HG03039 (cell line): Measurements from ENCODE around the gene FBXL15.

ENCODE experiments used
- ATAC-seq: cut with Tn5 transposase; IDR thresholded peaks from one replicate; pipeline ENCODE4 v1.9.1; 2021; ENCODE audit warnings: mild to moderate bottlenecking, moderate library complexity; ENCODE audit not compliant: unreplicated experiment

The FBXL15 gene

DNA sequence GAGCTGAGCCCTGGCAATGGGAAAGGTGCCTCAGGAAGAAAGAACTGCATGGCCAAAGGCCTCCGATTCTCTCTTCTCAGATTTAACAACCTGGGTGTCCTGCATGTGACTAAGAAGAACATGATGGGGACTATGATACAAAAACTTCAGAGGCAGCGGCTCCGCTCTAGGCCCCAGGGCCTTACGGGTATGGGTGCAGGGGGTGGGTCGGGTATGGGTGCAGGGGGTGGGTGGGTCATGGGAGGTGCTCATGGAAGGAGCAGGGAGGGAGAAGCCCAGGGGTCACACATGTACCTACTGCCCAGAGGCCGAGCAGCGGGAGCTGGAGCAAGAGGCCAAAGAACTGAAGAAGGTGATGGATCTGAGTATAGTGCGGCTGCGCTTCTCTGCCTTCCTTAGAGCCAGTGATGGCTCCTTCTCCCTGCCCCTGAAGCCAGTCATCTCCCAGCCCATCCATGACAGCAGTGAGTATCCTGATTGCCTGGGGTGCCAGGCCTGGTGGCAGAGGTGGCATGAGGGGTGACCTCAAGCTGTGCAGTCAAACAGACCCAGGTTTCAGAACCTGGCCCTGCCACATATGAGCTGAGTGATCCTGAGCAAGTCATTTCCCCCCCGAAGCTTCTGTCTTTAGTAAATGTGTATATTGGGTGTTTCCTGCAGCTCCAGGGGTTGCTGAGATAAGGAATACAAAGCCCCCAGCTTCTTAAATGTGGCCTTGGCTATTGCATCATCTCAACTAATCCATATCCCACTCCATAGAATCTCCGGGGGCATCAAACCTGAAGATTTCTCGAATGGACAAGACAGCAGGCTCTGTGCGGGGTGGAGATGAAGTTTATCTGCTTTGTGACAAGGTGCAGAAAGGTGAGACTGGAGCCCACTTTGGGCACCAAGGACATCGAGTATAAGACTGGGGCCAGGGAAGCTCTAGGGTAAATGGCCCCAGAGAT lies 23.1 kb upstream of the FBXL15 start:
- ATAC-seq = no peak

DNA sequence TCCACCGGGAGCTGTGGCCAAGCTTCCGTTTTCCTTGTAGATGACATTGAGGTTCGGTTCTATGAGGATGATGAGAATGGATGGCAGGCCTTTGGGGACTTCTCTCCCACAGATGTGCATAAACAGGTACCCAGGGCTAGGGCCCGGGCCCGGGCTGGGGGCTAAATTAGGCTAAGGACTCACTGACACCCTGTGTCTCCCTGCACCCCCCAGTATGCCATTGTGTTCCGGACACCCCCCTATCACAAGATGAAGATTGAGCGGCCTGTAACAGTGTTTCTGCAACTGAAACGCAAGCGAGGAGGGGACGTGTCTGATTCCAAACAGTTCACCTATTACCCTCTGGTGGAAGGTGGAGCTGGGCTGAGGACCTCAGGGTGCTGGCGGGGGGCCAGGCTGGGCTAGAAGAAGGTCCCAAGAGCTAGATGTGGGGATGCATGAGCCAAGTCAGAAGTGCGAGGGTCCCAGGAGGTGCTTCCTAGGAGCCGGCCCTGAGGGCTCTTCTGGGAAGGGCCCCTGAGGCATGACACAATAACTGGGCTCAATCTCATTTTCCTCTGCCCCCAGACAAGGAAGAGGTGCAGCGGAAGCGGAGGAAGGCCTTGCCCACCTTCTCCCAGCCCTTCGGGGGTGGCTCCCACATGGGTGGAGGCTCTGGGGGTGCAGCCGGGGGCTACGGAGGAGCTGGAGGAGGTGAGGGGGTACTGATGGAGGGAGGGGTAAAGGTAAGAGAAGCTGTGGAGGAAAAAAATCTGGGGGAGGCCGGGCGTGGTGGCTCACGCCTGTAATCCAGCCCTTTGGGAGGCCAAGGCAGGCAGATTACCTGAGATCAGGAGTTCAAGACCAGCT lies 22.2 kb upstream of the FBXL15 start:
- no peak for ATAC-seq

DNA sequence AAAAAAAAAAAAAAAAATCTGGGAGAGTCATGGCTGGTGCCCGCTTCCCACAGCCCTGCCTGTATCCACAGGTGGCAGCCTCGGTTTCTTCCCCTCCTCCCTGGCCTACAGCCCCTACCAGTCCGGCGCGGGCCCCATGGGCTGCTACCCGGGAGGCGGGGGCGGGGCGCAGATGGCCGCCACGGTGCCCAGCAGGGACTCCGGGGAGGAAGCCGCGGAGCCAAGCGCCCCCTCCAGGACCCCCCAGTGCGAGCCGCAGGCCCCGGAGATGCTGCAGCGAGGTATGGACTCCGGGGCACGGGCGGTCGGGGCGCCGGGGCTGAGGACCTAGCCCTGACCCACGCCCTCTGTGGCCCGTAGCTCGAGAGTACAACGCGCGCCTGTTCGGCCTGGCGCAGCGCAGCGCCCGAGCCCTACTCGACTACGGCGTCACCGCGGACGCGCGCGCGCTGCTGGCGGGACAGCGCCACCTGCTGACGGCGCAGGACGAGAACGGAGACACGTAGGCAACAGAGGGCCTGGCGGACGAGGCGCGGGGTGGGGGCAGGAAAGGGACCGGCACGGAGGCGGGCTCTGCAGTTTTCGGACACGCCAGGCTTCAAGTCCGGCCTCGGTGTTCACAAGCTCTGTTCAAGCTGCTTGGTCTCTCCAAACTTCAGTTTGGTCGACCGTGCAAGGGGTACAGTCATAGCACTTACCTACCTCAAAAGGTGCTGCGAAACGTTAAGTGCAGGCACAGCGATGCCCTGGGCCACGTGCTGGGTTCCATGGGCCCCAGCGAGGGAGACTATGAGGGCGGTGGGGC lies 21.2 kb upstream of the FBXL15 start:
- peak; percentile 32 for ATAC-seq

DNA sequence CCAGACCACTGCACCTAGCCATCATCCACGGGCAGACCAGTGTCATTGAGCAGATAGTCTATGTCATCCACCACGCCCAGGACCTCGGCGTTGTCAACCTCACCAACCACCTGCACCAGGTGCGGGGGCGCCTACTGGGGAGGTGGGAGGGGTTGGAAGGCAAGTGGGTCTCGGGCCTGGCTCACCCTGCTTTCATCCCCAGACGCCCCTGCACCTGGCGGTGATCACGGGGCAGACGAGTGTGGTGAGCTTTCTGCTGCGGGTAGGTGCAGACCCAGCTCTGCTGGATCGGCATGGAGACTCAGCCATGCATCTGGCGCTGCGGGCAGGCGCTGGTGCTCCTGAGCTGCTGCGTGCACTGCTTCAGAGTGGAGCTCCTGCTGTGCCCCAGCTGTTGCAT lies 20.6 kb upstream of the FBXL15 start:
- ATAC-seq = no peak

DNA sequence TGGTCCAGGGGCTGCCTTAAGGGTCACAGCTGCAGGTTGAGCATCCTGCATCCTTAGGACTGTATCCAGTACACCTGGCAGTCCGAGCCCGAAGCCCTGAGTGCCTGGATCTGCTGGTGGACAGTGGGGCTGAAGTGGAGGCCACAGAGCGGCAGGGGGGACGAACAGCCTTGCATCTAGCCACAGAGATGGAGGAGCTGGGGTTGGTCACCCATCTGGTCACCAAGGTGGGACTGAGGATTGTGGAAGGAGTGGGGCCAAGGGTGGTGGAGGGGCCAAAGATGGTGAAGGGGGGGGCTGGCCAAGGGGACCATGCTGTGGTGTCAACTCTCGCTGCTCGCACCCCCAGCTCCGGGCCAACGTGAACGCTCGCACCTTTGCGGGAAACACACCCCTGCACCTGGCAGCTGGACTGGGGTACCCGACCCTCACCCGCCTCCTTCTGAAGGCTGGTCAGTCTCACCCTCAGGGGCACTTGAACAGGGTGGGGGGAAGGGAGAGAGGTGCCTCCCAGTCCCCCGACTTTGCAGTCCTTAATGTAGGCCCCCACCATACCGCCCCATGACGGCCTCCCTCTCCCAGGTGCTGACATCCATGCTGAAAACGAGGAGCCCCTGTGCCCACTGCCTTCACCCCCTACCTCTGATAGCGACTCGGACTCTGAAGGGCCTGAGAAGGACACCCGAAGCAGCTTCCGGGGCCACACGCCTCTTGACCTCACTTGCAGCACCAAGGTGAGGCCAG lies 19.9 kb upstream of the FBXL15 start:
- ATAC-seq = no peak

DNA sequence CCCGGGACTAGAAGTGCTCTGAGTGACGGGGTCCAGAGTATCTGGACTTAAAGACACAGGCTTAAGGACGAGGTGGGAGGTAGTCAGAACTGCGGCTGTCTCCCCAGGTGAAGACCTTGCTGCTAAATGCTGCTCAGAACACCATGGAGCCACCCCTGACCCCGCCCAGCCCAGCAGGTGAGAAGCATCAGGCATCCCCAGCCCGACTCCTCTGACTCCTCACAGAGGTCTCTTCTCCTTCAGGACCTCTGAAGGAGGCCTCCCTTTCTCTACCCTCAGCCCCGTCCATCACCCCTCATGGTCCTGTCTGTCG lies 19.3 kb upstream of the FBXL15 start:
- ATAC-seq = no peak

DNA sequence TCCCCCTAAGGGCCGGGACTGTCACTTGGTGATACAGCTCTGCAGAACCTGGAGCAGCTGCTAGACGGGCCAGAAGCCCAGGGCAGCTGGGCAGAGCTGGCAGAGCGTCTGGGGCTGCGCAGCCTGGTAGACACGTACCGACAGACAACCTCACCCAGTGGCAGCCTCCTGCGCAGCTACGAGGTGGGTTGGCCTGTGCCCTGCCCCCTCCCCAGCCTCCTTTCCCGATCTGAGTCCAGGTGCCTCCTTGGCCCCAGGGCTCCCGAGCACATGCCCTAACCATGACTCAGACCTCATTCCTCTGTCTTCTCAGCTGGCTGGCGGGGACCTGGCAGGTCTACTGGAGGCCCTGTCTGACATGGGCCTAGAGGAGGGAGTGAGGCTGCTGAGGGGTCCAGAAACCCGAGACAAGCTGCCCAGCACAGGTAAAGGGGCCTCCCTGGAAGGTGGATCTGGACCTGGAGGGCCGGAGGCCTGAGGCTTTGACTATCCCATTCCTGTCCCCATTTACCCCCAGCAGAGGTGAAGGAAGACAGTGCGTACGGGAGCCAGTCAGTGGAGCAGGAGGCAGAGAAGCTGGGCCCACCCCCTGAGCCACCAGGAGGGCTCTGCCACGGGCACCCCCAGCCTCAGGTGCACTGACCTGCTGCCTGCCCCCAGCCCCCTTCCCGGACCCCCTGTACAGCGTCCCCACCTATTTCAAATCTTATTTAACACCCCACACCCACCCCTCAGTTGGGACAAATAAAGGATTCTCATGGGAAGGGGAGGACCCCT lies 18.7 kb upstream of the FBXL15 start:
- no peak for ATAC-seq

DNA sequence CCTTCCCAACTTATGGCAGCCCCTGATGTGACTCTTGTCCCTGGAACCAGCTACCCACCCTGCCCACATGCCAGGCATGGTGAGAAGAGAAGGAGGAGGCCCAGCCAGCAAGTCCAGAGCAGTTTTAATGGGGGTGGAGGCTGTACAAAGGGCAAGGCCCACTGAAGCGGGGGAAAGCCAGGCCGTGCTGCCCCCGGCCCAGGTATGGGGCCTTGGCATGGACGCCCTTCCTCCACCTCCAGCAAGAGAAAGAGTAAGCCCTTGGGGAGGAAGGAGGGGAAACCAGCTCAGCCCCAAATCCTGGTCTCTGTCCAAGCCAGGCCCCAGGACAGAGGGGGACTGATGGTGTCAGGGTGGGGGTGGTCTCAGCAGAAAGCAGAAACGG lies 18.1 kb upstream of the FBXL15 start:
- ATAC-seq = no peak

DNA sequence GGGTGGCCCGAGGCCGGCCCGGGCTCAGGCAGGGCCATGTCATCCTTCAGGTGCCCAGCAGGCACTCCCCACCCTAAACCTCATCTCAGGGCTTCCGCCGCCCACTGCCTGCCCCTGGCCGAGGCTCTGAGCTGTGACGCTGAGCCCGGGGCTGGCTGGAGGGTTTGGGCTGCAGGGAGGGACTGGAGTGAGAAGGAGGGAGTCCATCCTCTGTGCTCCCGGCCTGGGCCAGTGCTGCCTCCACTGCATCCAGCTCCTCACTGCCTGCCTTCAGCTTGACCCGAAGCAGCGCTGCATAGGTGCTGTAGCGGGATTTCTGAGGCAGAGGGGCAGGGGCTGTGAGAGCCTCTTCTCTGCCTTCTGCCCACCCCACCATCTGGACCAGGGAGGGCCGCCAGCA lies 17.5 kb upstream of the FBXL15 start:
- no peak for ATAC-seq

DNA sequence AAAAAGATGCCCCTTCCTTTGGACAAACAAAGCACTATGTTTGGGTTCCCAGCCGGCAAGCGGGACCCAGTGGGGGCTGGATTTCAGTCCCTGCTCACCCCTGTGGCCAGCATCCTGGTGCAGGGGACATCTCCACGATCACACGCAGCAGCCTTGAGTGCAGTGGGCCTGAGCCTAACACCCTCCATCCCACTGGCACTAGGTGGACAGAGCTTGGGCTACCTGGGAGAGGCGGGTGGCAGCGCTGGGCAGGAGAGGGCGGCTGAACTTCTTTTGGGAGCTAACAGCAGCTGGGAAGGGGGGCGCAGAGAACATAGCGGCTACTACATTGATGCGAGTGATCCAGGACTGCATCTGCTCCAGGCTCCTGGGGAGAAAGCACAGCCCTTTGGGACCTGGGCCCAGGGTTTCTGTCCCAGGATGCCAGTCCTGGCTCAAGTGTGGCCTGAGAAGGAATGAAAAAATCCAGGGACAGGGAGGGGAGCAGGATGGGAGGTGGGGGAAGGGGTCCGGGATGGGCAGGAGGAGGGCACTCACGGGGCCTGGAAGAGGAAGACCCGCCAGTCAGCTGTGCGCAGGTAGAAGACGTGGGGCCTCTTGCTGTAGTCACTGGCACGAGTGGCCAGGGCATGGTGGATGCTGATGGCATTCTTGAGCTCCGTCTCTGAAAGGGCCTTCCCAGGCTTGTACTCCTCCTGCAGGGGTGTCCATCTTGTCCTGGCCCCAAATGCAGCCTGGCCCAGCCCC lies 16.1 kb upstream of the FBXL15 start:
- no peak for ATAC-seq

DNA sequence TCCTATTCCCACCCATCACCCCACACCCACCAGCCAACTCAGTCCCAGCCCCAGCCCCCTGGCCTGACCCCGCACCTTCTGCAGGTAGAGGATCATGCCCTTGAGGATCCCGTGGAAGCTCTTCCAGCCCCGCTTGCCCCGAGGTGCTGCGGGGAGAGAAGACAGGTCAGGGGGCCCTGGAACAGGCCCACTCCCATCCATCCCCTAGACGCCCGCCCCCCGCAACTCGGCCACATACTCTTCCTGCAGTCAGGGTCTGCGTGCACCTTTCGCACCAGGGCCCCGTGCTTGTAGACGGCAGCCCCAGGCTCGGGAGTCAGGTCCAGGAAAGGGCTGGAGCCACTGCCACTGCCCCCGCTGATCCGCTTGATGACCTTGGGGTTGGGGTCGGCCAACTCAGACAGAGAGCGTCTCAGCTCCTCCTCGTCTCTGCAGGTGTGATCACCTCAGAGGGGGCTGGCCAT lies 15.5 kb upstream of the FBXL15 start:
- no peak for ATAC-seq

DNA sequence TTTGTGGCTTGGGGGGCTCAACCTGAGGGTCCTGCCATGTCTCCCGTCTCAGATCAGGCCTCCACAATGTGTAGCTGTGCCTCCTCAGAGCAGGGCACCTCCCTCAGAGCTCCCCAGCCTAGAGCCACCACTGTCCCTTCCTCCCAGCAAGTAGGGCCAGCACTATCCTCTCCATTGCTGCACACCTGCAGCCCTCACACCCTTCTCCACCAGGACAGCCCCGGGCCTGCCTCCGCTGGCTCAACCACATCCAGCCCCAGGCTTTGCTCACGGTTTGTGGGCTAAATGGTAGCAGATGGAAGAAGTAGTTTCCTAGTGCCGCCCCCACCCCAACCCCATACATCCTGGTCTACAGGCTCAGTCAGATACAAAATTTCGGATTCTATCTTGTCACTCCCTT lies 15.0 kb upstream of the FBXL15 start:
- no peak for ATAC-seq

DNA sequence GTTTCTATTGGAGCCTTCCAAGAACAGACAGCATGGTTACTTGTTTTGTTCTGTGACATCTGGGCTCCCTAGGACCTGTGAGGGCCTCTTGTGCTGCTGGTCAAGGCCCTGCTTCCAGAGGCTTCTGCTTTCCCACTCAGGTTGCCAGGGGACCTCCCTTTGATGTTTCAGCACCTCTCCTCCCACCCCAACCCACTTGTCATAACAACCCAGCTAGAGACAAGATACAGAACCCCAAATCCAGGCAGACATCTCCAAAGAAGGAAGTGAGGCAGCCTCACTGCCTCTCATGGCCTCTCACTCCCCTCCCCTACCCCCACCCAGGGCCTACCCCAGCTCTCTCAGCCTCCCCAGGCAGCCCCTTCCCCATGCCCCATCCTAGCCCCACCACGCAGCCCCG lies 13.8 kb upstream of the FBXL15 start:
- no peak for ATAC-seq

DNA sequence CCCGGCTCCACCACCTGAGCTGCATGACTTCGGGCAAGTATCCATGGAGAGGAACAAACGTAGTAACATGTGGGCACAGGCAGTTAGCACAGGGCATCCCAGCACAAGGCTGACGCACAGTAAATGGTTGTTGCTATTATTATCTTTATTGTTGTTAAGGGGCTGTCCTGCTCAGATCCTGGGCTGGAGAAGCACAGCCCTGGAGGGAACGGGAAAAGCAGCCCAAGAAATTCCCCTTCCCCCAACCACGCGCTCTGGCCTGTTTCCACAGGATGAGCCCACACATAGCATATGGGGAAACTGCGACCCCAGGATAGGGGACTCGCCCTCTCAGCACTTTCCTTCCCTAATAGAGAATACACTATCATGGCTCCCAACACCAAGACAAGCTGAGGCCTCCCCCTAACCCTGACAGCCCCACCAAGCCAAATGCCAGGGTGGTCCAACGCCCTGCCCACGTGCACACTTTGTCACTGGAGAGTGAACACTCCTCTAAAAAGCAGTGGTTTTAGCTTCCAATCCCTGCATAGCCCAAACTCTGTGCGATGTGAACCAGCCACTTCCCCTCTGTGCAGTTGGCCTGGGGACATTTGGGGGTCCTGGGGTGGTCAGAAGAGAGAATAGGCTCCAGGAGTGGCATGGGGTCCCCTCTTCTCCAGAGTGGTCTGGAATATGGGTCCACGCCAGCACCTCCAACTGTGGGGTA lies 13.1 kb upstream of the FBXL15 start:
- ATAC-seq = no peak

DNA sequence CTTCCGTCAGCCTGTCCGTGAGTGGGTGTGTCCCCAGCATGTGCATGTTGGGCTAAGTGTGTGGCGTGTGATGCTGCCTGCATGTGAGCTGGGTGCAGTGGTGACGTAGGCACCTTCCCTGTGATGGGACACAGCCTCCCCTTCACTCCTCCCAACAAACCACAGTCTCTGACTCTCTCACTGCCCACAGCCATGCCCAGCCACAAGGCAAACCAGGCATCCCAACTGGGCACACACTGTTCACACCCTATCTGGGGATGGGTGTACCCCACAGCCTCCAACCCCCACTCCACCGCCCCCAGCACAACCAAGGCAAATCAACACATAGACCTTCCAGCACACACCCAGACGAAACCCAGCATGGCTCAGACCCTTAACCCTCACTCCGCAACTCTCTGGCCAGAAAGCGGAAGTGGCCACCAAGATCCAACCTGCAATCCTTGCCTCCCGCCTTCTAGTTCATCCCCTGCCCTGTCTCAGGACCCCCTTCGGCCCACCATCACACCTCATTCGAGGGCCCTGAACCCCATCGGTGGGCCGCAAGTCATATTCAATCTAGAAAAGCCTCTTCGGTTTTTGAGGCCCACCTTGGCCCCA lies 12.4 kb upstream of the FBXL15 start:
- no peak for ATAC-seq

DNA sequence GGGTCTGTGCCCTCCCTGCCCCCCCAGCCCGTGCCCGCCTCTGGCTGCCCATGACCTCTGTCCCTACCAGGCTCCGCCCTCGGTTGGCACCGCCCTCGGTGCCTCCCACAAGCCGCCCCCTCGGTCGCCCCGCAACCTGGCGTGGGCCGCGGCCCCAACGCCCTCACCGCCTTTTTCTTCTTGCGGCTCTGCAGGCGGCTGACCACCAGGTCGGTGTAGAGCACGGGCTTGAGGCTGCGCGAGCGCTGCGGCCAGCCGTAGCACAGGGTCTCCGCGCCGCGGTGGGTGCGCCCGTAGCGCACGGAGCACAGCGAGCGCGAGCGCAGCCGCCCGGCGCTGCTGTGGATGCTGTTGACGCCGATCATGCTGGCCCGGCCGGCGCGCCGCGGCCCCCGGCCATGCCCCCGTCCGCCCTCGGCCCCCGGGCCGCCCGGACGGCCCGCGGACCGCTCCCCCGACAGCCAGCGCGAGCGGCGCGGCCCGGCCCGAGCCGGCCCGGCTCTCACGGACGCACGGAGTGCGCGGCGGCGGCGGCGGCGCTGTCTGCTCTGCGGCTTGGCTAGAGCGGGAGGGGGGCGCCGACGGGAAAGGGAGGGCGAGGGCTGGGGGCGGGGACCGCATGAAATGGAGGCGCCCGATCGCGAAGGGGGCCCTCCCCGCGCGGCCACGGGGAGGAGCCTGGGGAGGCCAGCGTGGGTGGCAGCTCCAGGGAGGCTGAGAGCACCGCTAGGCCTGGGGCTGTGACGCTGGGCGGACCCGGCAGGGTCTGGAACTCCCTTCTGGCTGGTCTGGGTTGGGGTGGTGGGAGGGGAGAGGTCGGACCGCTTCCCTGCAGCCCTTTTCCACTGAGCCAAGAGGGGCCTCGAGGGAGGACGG lies 11.7 kb upstream of the FBXL15 start:
- ATAC-seq = no peak
